HG02973 (cell line): Measurements from ENCODE around the gene KLRD1.
"Not testable (repeated sequence)": the region's sequence is repeated elsewhere in the genome, so short reads cannot be mapped to it uniquely, and the experiment has no call there.

ENCODE experiments used
- ATAC-seq: cut with Tn5 transposase; IDR thresholded peaks from one replicate; pipeline ENCODE4 v1.9.1; 2021; ENCODE audit warnings: moderate library complexity; ENCODE audit not compliant: unreplicated experiment

Gene KLRD1, protein sequence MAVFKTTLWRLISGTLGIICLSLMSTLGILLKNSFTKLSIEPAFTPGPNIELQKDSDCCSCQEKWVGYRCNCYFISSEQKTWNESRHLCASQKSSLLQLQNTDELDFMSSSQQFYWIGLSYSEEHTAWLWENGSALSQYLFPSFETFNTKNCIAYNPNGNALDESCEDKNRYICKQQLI

GRCh38 chr12:10307630-10308029, at the start of gene KLRD1:
TSS of gene KLRD1 (plus strand) at chr12:10307870. CDS start at chr12:10308078, 208 bp downstream.
- no peak for ATAC-seq

- no peak for ATAC-seq
Observed at GRCh38 chr12:10260927-10261326, 46.7 kb upstream of the KLRD1 start.

DNA sequence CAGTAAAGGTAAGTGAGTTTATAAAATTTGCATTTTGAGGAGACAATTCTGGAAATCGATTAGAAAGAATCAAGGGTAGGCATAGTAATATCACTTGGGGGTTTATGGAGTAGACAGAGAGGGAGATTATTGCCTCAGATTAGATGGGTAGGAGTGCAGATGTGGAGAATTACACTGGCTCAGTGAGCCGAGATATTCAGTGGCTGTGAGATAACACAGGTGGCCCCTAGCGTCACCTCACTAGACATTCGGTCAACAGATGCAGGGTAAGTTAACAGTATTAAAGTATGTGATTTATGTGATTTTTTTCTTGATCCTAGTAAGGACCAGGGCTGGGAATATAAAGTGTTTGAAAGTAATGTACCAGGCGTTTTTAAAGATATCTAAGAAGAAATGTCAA, 39.6 kb upstream of the KLRD1 start:
- ATAC-seq = no peak

DNA sequence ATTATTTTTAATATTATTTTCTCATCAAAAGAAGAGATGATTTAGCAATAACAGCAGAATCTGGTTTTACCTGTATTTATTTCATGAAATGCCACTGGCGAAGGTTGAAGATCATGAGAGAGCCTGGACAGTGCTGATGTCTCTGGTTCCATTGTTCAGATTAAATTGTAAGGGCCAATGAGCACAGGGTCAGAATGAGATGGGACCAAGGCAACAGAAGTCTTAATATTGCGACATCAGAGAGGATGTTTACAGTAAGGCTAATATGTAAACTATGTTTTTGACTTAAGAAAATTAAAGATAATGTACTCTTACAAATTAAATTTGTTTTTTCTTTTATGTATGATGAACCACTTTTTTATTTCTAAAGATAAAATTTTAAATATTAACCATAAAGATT, 35.2 kb upstream of the KLRD1 start:
- ATAC-seq = no peak

GRCh38 chr12:10276774-10277173, 30.9 kb upstream of the KLRD1 start:
- no peak for ATAC-seq

GRCh38 chr12:10278104-10278503, 29.6 kb upstream of the KLRD1 start:
- no peak for ATAC-seq

DNA sequence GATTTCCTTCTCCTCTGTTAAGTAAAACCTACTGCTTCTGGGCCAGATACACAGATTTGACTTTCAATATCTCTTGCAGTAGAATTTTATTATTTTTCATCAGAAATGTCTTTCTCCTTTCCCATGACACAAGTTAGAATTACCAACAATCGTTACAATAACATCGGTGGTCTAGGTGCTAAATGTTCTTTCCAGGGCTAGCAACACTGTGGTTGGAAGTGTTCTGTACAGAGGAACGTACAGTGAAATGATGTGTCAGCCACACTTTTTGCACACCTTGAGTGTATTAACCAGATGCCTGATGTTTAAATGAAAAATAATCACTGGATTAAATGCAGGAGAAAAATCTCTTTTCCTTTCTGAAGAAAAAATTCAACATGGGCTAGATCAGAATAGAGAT, 27.7 kb upstream of the KLRD1 start:
- no peak for ATAC-seq

DNA sequence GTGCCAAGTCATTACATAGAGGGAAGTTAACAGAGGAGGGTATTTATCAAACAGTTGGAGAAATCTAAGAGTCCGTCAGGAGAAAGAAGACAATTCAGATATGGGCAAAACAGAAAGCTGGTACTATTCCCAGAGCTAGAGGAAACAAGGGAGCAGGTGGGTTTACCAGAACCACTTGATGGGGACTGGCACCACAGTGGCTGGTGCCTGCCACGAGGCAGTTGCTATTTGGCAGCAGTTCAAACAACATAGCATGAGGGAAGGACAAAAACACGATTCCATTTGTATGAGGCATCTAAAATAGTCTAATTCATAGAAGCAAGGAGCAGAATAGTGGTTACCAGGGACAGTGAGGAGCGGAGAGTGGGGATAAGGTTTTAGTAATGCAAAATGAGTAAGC, 24.6 kb upstream of the KLRD1 start:
- no peak for ATAC-seq

GRCh38 chr12:10285919-10286318, 21.8 kb upstream of the KLRD1 start:
- ATAC-seq = no peak

DNA sequence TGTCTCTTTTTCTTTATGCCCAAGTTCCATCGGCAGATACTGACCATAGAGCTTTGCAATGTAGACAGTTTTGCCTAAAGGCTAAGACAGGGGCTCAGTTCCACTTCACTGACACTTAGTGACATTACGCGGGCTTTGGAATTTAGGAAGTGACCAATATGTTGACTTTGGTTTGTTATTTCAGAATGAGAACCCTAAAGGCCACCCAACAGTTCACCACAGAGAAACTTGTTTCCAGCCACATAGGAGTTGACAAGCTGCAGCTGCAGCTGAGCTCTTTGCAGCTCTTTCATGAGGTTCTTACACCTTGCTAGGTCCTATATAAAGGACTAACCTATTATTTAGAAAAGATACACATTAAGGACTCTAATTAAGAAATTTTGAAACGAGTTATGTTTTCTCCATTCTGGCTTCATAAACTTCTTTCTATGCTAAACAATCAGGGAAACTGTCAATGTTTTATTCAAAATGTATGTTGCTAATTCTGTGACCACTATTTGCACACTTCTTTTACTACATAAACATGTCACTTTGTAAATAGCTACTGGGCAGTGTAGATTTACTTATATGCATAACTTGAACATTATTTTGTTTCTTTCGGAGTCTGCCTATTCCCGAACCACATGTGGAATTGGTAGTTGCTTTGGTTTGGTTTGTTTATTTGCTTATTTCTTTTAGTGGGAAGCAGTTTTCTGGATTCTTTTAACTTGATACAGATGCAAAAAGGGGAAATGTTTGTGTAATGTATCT, 18.5 kb upstream of the KLRD1 start:
- ATAC-seq = no peak

DNA sequence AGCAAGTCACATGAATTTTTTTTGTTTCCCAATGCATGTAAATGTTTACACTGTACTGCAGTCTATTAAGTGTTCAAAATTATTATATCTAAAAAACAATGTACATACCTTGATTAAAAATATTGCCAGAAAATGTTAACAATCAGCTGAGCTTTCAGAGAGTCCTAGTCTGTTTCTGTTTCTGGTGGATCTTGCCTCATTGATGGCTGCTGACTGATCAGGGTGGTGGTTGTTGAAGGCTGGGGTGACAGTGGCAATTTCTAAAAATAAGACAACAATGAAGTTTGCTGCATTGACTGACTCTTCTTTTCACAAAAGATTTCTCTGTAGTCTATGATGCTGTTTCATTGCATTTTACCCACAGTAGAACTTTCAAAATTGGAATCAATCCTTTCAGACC, 16.6 kb upstream of the KLRD1 start:
- no peak for ATAC-seq

DNA sequence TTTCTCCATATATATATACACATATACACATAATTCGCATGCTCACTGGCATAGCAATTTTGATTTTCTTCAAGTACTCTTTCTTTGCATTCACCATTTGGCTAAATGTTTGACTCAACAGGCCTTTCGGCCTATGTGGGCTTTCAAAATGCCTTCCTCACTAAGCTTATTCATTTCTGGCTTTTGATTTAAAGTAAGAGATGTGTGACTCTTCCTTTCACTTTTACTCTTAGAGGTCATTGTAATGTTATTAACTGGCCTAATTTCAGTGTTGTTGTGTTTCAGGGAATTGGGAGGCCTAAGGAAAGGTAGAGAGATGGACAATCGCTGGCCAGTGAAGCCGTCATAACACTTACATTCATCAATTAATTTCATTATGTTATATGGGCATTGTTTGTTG, 14.5 kb upstream of the KLRD1 start:
- ATAC-seq = peak; percentile 67

- peak; percentile 16 for ATAC-seq
Observed at GRCh38 chr12:10293570-10294227, 14.0 kb upstream of the KLRD1 start.

GRCh38 chr12:10301103-10301502, 6.6 kb upstream of the KLRD1 start:
- ATAC-seq = no peak

DNA sequence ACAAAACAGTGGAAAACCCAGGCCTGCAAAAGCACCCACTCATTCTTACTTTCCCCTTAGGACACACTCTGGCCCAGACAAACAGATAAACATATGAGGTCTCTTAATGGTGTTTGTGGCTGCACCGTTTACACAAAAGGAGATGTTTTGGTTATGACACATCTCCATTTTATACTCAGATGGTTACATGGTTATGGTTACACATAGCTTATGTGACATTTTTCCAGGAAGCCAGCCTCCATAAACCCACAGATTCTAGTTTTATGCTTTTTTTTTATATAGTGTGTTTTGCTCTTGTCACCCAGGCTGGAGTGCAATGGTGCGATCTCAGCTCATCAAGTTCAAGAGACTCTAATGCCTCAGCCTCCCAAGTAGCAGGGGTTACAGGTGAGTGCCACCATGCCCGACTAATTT, 3.5 kb upstream of the KLRD1 start:
- no peak for ATAC-seq

GRCh38 chr12:10305411-10305810, 2.3 kb upstream of the KLRD1 start:
- ATAC-seq = no peak

- no peak for ATAC-seq
Observed at GRCh38 chr12:10310926-10311720, 3.5 kb downstream of the KLRD1 start.

DNA sequence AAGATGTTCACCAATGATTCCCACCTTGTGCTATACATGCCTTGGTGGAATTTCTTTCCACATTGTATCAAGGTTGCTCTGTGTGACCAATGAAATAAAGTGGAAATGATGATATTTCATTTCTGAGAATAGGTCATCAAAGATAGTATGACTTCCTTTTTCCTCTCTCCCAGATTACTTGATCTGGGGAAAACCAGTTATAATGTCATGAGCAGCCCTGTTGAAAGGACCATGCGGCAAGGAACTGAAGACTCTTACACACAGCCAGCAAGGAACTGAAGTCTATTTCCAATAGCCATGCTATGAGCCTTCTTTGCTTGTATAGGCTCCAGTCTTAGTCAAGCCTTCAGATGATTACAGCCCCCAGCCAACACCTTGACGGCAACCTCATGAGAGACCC, 11.7 kb downstream of the KLRD1 start:
- ATAC-seq = no peak

GRCh38 chr12:10320643-10321042, 13.0 kb downstream of the KLRD1 start:
- no peak for ATAC-seq

DNA sequence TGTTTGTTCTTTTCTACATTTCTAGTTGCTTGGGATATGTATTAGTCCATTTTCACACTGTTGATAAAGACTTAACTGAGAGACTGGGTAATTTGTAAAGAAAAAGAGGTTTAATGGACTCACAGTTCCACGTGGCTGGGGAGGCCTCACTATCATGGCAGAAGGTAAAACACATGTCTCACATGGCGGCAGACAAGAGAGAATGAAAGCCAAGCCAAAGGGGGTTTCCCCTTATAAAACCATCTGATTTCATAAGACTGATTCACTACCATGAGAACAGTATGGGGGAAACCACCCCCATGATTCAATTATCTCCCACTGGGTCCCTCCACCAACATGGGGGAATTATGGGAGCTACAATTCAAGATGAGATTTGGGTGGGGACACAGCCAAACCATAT, 21.0 kb downstream of the KLRD1 start:
- ATAC-seq = not testable (repeated sequence)

- ATAC-seq = no peak
Observed at GRCh38 chr12:10331642-10332239, 24.1 kb downstream of the KLRD1 start.
